H1 (cell line): ENCODE measurements around the gene BAD.

Experiments used
- E2F6 ChIP-seq: IDR thresholded peaks from 2 replicates; pipeline ENCODE4 v1.6.1; 2012; ENCODE audit warnings: inconsistent platforms
- POLR2A ChIP-seq, 2 experiments: IDR thresholded peaks; 1 replicate in 1 of 2; 2 replicates in 1 of 2; pipeline ENCODE4 v1.6.1; 2011; ENCODE audit warnings: low read depth in 2 of 2, low read length in 2 of 2, mild to moderate bottlenecking in 2 of 2; ENCODE audit errors: control extremely low read depth in 1 of 2
- POLR2AphosphoS5 ChIP-seq: IDR thresholded peaks from 2 replicates; pipeline ENCODE4 v1.6.1; 2011; ENCODE audit warnings: low read depth, low read length
- SP1 ChIP-seq: IDR thresholded peaks from 2 replicates; pipeline ENCODE4 v1.6.1; 2011; ENCODE audit warnings: low read depth, low read length

- TF ChIP-seq POLR2A (IDR thresholded peaks at IDR 0.05; ENCODE audit: control extremely low read depth in 1 of 2, low read depth in 2 of 2, low read length in 2 of 2) (no peak), E2F6 (no peak), SP1 (no peak), POLR2AphosphoS5 (no peak)
These were observed 32.8 kb downstream of the BAD start for GRCh38 chr11:64251753-64252002.
